SK-N-SH (cell line): ENCODE measurements around the gene NCAPH2. TPM values are rescaled to one million over a fixed set of nuclear protein-coding genes. Genes with fewer than 3 reads are reported as not detected.

Source experiments
- CTCF ChIA-PET: fragments of 300-600, 350-600 bp; formaldehyde crosslinking; extraction: SDS; loops from one replicate; lab custom pipeline; 2021; lab: Yijun Ruan, JAX
- POLR2A ChIA-PET: fragments of 350-600 bp; sonication (Branson Sonifier 250); formaldehyde crosslinking; extraction: SDS; loops from one replicate; lab custom pipeline; 2020; ENCODE audit warnings: antibody characterized with exemption, inconsistent platforms; lab: Yijun Ruan, JAX
- DNase-seq: peaks from one replicate; pipeline ENCODE4 v3.0.0; 2012
- H2AFZ ChIP-seq: fragments of 200-600 bp; sonication (generic); 2 replicates; pipeline ENCODE4 v1.8.1; 2016; ENCODE audit warnings: antibody characterized with exemption, mild to moderate bottlenecking, low read depth
- H3F3A ChIP-seq: fragments of 200-600 bp; sonication (generic); replicated peaks from 2 replicates; pipeline ENCODE3; 2016; ENCODE audit warnings: antibody characterized with exemption, mild to moderate bottlenecking; ENCODE audit not compliant: insufficient read depth
- H3K27ac ChIP-seq, 2 experiments: fragments of 200-500 bp in 1 of 2; fragments of 200-600 bp in 1 of 2; sonication (Bioruptor generic) in 1 of 2; sonication (generic), shearing (Covaris generic) in 1 of 2; 2 replicates each; pipeline versions ENCODE4 v1.5.1 to v1.6.1; 2014 to 2016; ENCODE audit warnings: low read depth in 2 of 2, inconsistent platforms in 1 of 2, low read length in 1 of 2, mild to moderate bottlenecking in 1 of 2, mixed read lengths in 1 of 2
- H3K27me3 ChIP-seq: fragments of 200-600 bp; sonication (generic), shearing (Covaris generic); 2 replicates; pipeline ENCODE4 v1.6.1; 2016; ENCODE audit warnings: mixed run types; ENCODE audit not compliant: insufficient read depth
- H3K36me3 ChIP-seq, 2 experiments: fragments of 200-500 bp in 1 of 2; fragments of 200-600 bp in 1 of 2; sonication (Bioruptor generic) in 1 of 2; sonication (generic) in 1 of 2; replicated peaks in 1 of 2; 2 replicates each; pipeline versions ENCODE3 to v1.5.1; 2014 to 2016; ENCODE audit warnings: low read length in 1 of 2, mild to moderate bottlenecking in 1 of 2; ENCODE audit not compliant: insufficient read depth in 2 of 2, control insufficient read depth in 1 of 2
- H3K4me1 ChIP-seq, 2 experiments: fragments of 200-500 bp in 1 of 2; fragments of 200-600 bp in 1 of 2; sonication (Bioruptor generic) in 1 of 2; sonication (generic), shearing (Covaris generic) in 1 of 2; 2 replicates each; pipeline versions ENCODE4 v1.5.1 to v1.6.1; 2014 to 2016; ENCODE audit warnings: low read depth in 1 of 2, low read length in 1 of 2, mixed run types in 1 of 2; ENCODE audit not compliant: insufficient read depth in 2 of 2, control insufficient read depth in 1 of 2
- H3K4me2 ChIP-seq: fragments of 200-600 bp; sonication (generic), shearing (Covaris generic); 2 replicates; pipeline ENCODE4 v1.6.1; 2017; ENCODE audit warnings: mixed run types
- H3K4me3 ChIP-seq, 2 experiments: fragments of 200-500 bp in 1 of 2; fragments of 200-600 bp in 1 of 2; sonication (Bioruptor generic) in 1 of 2; sonication (generic), shearing (Covaris generic) in 1 of 2; 2 replicates each; pipeline versions ENCODE4 v1.5.1 to v1.8.1; 2014 to 2016; ENCODE audit warnings: low read depth in 2 of 2, inconsistent platforms in 1 of 2, low read length in 1 of 2, mild to moderate bottlenecking in 1 of 2, mixed read lengths in 1 of 2, moderate library complexity in 1 of 2
- H3K79me2 ChIP-seq: fragments of 200-600 bp; sonication (generic); 2 replicates; pipeline ENCODE4 v1.8.1; 2017; ENCODE audit warnings: mild to moderate bottlenecking; ENCODE audit not compliant: insufficient read depth
- H3K9ac ChIP-seq: fragments of 200-600 bp; sonication (generic); 2 replicates; pipeline ENCODE4 v1.6.1; 2017; ENCODE audit warnings: mixed run types
- H3K9me2 ChIP-seq: fragments of 200-600 bp; sonication (generic); 2 replicates; pipeline ENCODE4 v1.6.1; 2017; ENCODE audit warnings: mixed run types
- H3K9me3 ChIP-seq: fragments of 200-600 bp; sonication (generic); 2 replicates; pipeline ENCODE4 v1.6.1; 2017; ENCODE audit warnings: mixed run types, mild to moderate bottlenecking, moderate library complexity
- H4K20me1 ChIP-seq: fragments of 200-600 bp; sonication (generic); 2 replicates; pipeline ENCODE4 v1.6.1; 2017; ENCODE audit warnings: mild to moderate bottlenecking, mixed run types; ENCODE audit not compliant: insufficient read depth
- CHD2 ChIP-seq: fragments of 150-350 bp; IDR thresholded peaks from 2 replicates; pipeline ENCODE4 v1.6.1; 2018; ENCODE audit warnings: low read length; ENCODE audit not compliant: partially characterized antibody
- ELF1 ChIP-seq: IDR thresholded peaks from 2 replicates; pipeline ENCODE4 v1.4.0; 2012
- EZH2phosphoT487 ChIP-seq: fragments of 200-600 bp; sonication (generic); IDR thresholded peaks from 2 replicates; pipeline ENCODE4 v1.6.1; 2017; ENCODE audit warnings: low read depth, mixed run types, mild to moderate bottlenecking, antibody characterized with exemption, moderate library complexity, borderline replicate concordance
- FOXJ3 ChIP-seq: sonication (generic); formaldehyde crosslinking; IDR thresholded peaks from 2 replicates; pipeline ENCODE4 v1.5.1; 2020; ENCODE audit warnings: mild to moderate bottlenecking, missing genetic modification reagents
- MEF2A ChIP-seq: IDR thresholded peaks from 2 replicates; pipeline ENCODE4 v1.4.0; 2012; ENCODE audit warnings: low read depth, borderline replicate concordance
- NFIC ChIP-seq: IDR thresholded peaks from 2 replicates; pipeline ENCODE4 v1.4.0; 2012; ENCODE audit warnings: borderline replicate concordance
- RCOR1 ChIP-seq: fragments of 150-350 bp; IDR thresholded peaks from 2 replicates; pipeline ENCODE4 v1.6.1; 2017; ENCODE audit warnings: antibody characterized with exemption, low read length
- RFX5 ChIP-seq: IDR thresholded peaks from 2 replicates; pipeline ENCODE4 v1.6.1; 2012; ENCODE audit warnings: mild to moderate bottlenecking, improper control_type of control experiment, low read length
- TCF12 ChIP-seq: IDR thresholded peaks from 2 replicates; pipeline ENCODE4 v1.4.0; 2012
- TEAD4 ChIP-seq: IDR thresholded peaks from 2 replicates; pipeline ENCODE4 v1.4.0; 2012; ENCODE audit warnings: mild to moderate bottlenecking, borderline replicate concordance; ENCODE audit not compliant: insufficient read depth
- USF1 ChIP-seq: IDR thresholded peaks from 2 replicates; pipeline ENCODE4 v1.4.0; 2012; ENCODE audit warnings: low read depth, borderline replicate concordance
- YY1 ChIP-seq: IDR thresholded peaks from 2 replicates; pipeline ENCODE4 v1.4.0; 2012; ENCODE audit warnings: low read depth, mild to moderate bottlenecking
- WGBS: methylation state at CpG from one replicate; pipeline ENCODE4 v1.1.6; 2017; ENCODE audit warnings: low lambda C conversion rate; 5-methylcytosine and 5-hydroxymethylcytosine counted together
- polyA plus RNA-seq, 3 experiments: library from polyadenylated mRNA; depleted of rRNA; stranded (reverse); fragments of >200 nt; gene quantifications; 2 replicates each; pipeline ENCODE4 v1.2.3, GENCODE V29; 2012
- TF ChIP-seq, protein P1 (sequence below): IDR thresholded peaks from 2 replicates; pipeline ENCODE4 v1.4.0; 2012; ENCODE audit warnings: low read depth, borderline replicate concordance
- TF ChIP-seq, protein P2 (sequence below): IDR thresholded peaks from 2 replicates; pipeline ENCODE4 v1.6.1; 2012; ENCODE audit warnings: mild to moderate bottlenecking, low read depth, low read length, moderate library complexity
- TF ChIP-seq, protein P3 (sequence below): IDR thresholded peaks from 2 replicates; pipeline ENCODE4 v1.4.0; 2012; ENCODE audit warnings: low read depth
- TF ChIP-seq, protein P4 (sequence below): IDR thresholded peaks from 2 replicates; pipeline ENCODE4; 2012

The NCAPH2 gene
- polyA plus RNA-seq, 1 of the 3 experiments (the other 2 are of a cell fraction): 22.4 TPM

- peaks cover 10% of the 10 kb centered on the region; the same call in 1 of the 2 replicates for H3K27me3 ChIP-seq
- H3K79me2 ChIP-seq: no peaks in the 10 kb centered on the region
- CTCF ChIA-PET: interaction anchor here (0.9 to 1.4 kb wide), 2 partner anchors 18 to 20 kb away, joined by 3 to 4 read pairs; no protein-coding TSS in a partner anchor
- H3K27ac ChIP-seq: no peak overlapping the region
- H3K9me2 ChIP-seq: no peaks in the 10 kb centered on the region
- no peak for DNase-seq
- peaks cover 0 to 4% of the 10 kb centered on the region in 2 experiments; a peak in 1 of 4 replicates for H3K4me1 ChIP-seq
- no peak overlapping the region for H3K4me2 ChIP-seq
- no peaks in the 10 kb centered on the region for H3F3A ChIP-seq
- no peak overlapping the region for H3K9ac ChIP-seq
- no peaks in the 10 kb centered on the region for H3K36me3 ChIP-seq
- POLR2A ChIA-PET: interaction anchor here (1.8 kb wide), 1 partner anchor 46 kb away, joined by 5 read pairs; the partner anchor contains the start of gene SCO2
- no peak overlapping the region for H3K4me3 ChIP-seq
- no peaks in the 10 kb centered on the region for H4K20me1 ChIP-seq
- H2AFZ ChIP-seq: no peak overlapping the region
- no peaks in the 10 kb centered on the region for H3K9me3 ChIP-seq
- WGBS: 80% methylated on average over 11 of the region's 11 CpGs
- TF ChIP-seq ELF1 (no peak), EZH2phosphoT487 (no peak), CHD2 (no peak)
- TF ChIP-seq, protein P1, sequence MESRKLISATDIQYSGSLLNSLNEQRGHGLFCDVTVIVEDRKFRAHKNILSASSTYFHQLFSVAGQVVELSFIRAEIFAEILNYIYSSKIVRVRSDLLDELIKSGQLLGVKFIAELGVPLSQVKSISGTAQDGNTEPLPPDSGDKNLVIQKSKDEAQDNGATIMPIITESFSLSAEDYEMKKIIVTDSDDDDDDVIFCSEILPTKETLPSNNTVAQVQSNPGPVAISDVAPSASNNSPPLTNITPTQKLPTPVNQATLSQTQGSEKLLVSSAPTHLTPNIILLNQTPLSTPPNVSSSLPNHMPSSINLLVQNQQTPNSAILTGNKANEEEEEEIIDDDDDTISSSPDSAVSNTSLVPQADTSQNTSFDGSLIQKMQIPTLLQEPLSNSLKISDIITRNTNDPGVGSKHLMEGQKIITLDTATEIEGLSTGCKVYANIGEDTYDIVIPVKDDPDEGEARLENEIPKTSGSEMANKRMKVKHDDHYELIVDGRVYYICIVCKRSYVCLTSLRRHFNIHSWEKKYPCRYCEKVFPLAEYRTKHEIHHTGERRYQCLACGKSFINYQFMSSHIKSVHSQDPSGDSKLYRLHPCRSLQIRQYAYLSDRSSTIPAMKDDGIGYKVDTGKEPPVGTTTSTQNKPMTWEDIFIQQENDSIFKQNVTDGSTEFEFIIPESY: no peak
- TF ChIP-seq, all 33 proteins: peak for 0
Measured at GRCh38 chr22:50479721-50480120, 28.3 kb upstream of the NCAPH2 start.

DNA sequence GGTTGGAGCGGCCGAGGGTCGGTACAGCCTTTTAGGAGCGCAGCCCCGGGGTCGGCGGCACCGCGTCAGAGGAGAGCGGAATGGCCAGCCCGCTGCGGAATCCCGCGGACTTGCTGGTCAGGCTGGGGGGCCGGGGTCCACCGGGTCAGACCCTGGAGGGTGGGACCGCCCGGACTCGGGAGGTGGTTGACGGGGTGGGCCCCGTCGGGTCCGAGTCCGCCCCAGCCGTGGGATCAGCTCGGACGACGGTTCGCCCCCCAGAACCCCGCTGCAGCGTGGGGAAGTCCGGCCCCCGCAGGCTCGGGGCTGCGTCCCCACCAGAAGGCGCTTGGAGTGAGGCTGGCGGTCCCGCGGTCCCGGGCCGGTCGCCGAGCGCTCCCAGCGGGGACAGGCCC lies 27.0 kb upstream of the NCAPH2 start:
- Histone ChIP-seq H3K4me2 (peak overlapping the region; percentile 37; the same call in 1 of the 2 replicates), H3K27me3 (peaks cover 10% of the 10 kb centered on the region; the same call in 1 of the 2 replicates), H3K36me3 (no peaks in the 10 kb centered on the region), H3K9ac (no peak overlapping the region), H3K79me2 (no peaks in the 10 kb centered on the region), H3K9me2 (no peaks in the 10 kb centered on the region), H4K20me1 (no peaks in the 10 kb centered on the region), H3K27ac (no peak overlapping the region), H3K4me1 (peaks cover 0 to 2% of the 10 kb centered on the region in 2 experiments; a peak in 1 of 4 replicates), H3K9me3 (no peaks in the 10 kb centered on the region), H2AFZ (no peak overlapping the region), H3F3A (no peaks in the 10 kb centered on the region), H3K4me3 (peak overlapping the region; percentile 44 to 48; a peak in 3 of 4 replicates)
- TF ChIP-seq, protein P2, sequence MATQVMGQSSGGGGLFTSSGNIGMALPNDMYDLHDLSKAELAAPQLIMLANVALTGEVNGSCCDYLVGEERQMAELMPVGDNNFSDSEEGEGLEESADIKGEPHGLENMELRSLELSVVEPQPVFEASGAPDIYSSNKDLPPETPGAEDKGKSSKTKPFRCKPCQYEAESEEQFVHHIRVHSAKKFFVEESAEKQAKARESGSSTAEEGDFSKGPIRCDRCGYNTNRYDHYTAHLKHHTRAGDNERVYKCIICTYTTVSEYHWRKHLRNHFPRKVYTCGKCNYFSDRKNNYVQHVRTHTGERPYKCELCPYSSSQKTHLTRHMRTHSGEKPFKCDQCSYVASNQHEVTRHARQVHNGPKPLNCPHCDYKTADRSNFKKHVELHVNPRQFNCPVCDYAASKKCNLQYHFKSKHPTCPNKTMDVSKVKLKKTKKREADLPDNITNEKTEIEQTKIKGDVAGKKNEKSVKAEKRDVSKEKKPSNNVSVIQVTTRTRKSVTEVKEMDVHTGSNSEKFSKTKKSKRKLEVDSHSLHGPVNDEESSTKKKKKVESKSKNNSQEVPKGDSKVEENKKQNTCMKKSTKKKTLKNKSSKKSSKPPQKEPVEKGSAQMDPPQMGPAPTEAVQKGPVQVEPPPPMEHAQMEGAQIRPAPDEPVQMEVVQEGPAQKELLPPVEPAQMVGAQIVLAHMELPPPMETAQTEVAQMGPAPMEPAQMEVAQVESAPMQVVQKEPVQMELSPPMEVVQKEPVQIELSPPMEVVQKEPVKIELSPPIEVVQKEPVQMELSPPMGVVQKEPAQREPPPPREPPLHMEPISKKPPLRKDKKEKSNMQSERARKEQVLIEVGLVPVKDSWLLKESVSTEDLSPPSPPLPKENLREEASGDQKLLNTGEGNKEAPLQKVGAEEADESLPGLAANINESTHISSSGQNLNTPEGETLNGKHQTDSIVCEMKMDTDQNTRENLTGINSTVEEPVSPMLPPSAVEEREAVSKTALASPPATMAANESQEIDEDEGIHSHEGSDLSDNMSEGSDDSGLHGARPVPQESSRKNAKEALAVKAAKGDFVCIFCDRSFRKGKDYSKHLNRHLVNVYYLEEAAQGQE: no peak
- no peak for TF ChIP-seq USF1
- no peak for TF ChIP-seq YY1
- TF ChIP-seq RCOR1: no peak
- TF ChIP-seq, protein P3, sequence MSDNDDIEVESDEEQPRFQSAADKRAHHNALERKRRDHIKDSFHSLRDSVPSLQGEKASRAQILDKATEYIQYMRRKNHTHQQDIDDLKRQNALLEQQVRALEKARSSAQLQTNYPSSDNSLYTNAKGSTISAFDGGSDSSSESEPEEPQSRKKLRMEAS: no peak
- no peak for TF ChIP-seq NFIC
- no peak for TF ChIP-seq RFX5
- TF ChIP-seq ELF1: no peak
- TF ChIP-seq, protein P4, sequence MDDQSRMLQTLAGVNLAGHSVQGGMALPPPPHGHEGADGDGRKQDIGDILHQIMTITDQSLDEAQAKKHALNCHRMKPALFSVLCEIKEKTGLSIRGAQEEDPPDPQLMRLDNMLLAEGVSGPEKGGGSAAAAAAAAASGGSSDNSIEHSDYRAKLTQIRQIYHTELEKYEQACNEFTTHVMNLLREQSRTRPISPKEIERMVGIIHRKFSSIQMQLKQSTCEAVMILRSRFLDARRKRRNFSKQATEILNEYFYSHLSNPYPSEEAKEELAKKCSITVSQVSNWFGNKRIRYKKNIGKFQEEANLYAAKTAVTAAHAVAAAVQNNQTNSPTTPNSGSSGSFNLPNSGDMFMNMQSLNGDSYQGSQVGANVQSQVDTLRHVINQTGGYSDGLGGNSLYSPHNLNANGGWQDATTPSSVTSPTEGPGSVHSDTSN: no peak
- TF ChIP-seq FOXJ3: no peak
- no peak for TF ChIP-seq EZH2phosphoT487
- no peak for TF ChIP-seq MEF2A
- no peak for TF ChIP-seq TEAD4
- TF ChIP-seq TCF12: no peak
- POLR2A ChIA-PET: interaction anchor here (1.8 kb wide), 1 partner anchor 45 kb away, joined by 5 read pairs; the partner anchor contains the start of gene SCO2
- CTCF ChIA-PET: interaction anchor here (1.0 to 1.4 kb wide), 2 partner anchors 10 to 17 kb away, joined by 3 read pairs; no protein-coding TSS in a partner anchor
- no peak for DNase-seq
- WGBS: no CpG with 5 or more reads among the region's 45 CpGs
